Measurements from ENCODE around the gene PDE2A. TPM values are rescaled to one million over a fixed set of nuclear protein-coding genes. Genes with fewer than 3 reads are reported as not detected.

The PDE2A gene
- polyA plus RNA-seq, 2 of the 4 experiments (the other 2 are of a cell fraction) = 0.62 to 1.5 TPM

- ChIA-PET CTCF (interaction anchor here (0.7 to 6.3 kb wide), 4 partner anchors 10 to 898 kb away, joined by 3 to 33 read pairs (median 3); no protein-coding TSS in a partner anchor), POLR2A (no interaction called here)
- DNase-seq (ENCODE audit: low read depth in 1 of 2, low spot score in 1 of 2) (no peak), FAIRE-seq (no peak), ATAC-seq (no peak)
- H3K4me1 ChIP-seq = no peaks in the 10 kb centered on the region
- 52% methylated on average over 11 of the region's 11 CpGs for WGBS (ENCODE audit: missing lambda C conversion rate)
- no peak overlapping the region for H3K4me2 ChIP-seq
- H3K4me3 ChIP-seq = no peak overlapping the region
- no peaks in the 10 kb centered on the region for H3K9me3 ChIP-seq
- no peak for TF ChIP-seq TFCP2L1 (CRISPR knock-in tag; IDR thresholded peaks at IDR 0.05)
- TF ChIP-seq RFX5 (IDR thresholded peaks at IDR 0.05) = no peak
- no peak for TF ChIP-seq RAD21 (conservative IDR thresholded peaks at IDR 0.05 in 1 of 2, IDR thresholded peaks at IDR 0.05 in 1 of 2)
- TF ChIP-seq BHLHE40 (IDR thresholded peaks at IDR 0.05; ENCODE audit: low read depth, low read length) = no peak
- TF ChIP-seq POLR2A (IDR thresholded peaks at IDR 0.05; ENCODE audit: low read length) = no peak
- TF ChIP-seq RNF2 (IDR thresholded peaks at IDR 0.05; ENCODE audit: borderline replicate concordance, low read depth) = no peak
- TF ChIP-seq, protein P1, sequence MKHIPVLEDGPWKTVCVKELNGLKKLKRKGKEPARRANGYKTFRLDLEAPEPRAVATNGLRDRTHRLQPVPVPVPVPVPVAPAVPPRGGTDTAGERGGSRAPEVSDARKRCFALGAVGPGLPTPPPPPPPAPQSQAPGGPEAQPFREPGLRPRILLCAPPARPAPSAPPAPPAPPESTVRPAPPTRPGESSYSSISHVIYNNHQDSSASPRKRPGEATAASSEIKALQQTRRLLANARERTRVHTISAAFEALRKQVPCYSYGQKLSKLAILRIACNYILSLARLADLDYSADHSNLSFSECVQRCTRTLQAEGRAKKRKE (CRISPR knock-in tag; IDR thresholded peaks at IDR 0.05; ENCODE audit: low read depth) = no peak
- TF ChIP-seq EHMT2 (IDR thresholded peaks at IDR 0.05; ENCODE audit: low read depth) = no peak
- TF ChIP-seq NR3C1 (IDR thresholded peaks at IDR 0.05) = no peak
- no peak for TF ChIP-seq HOXB5 (CRISPR knock-in tag; IDR thresholded peaks at IDR 0.05)
- no peak for TF ChIP-seq PBX3 (IDR thresholded peaks at IDR 0.05)
- TF ChIP-seq FOSB (CRISPR knock-in tag; IDR thresholded peaks at IDR 0.05) = no peak
- H3K27ac ChIP-seq = no peak overlapping the region
Measured at GRCh38 chr11:72655896-72656464, 18.2 kb downstream of the PDE2A start.

DNA sequence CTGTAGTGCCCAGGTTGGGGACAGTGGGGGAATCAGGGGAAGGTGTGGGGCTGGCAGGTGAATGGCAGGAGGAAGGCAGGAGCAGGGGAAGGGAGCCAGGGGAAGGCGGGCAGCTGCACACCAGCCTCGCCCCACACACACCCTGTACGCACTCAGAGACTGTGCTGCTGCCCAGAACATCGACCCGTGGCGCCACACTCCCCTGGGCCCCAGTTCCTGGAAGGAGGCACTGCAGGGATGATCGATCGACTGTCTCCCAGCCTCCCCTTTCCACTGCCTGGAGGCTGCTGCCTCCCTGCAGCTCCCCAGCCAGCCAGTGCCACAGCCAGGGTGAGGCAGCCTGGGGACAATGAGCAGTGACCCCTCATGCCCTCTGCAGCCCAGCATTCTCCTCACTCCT, 19.2 kb downstream of the PDE2A start:
- H3K9me3 ChIP-seq = no peaks in the 10 kb centered on the region
- no peak overlapping the region for H3K4me2 ChIP-seq
- WGBS (ENCODE audit: missing lambda C conversion rate) = 53% methylated on average over 6 of the region's 8 CpGs
- FAIRE-seq (no peak), ATAC-seq (no peak), DNase-seq (ENCODE audit: low read depth in 1 of 2, low spot score in 1 of 2) (no peak)
- ChIA-PET CTCF (interaction anchor here (1.1 to 6.3 kb wide), 4 partner anchors 12 to 56 kb away, joined by 3 to 33 read pairs (median 11); no protein-coding TSS in a partner anchor), POLR2A (no interaction called here)
- H3K27ac ChIP-seq = no peak overlapping the region
- no peak overlapping the region for H3K4me3 ChIP-seq
- no peak for TF ChIP-seq ZNF302 (CRISPR knock-in tag; IDR thresholded peaks at IDR 0.05)
- no peak for TF ChIP-seq TP53 (CRISPR knock-in tag; IDR thresholded peaks at IDR 0.05)
- TF ChIP-seq KDM1A (IDR thresholded peaks at IDR 0.05; ENCODE audit: low read depth) = no peak
- no peak for TF ChIP-seq MAZ (IDR thresholded peaks at IDR 0.05; ENCODE audit: borderline replicate concordance, low read depth, low read length)
- TF ChIP-seq CEBPB (IDR thresholded peaks at IDR 0.05) = no peak
- no peak for TF ChIP-seq RNF2 (IDR thresholded peaks at IDR 0.05; ENCODE audit: borderline replicate concordance, low read depth)
- TF ChIP-seq RFX5 (IDR thresholded peaks at IDR 0.05) = no peak
- no peak for TF ChIP-seq CHD4 (IDR thresholded peaks at IDR 0.05; ENCODE audit: borderline replicate concordance)
- TF ChIP-seq, protein P2, sequence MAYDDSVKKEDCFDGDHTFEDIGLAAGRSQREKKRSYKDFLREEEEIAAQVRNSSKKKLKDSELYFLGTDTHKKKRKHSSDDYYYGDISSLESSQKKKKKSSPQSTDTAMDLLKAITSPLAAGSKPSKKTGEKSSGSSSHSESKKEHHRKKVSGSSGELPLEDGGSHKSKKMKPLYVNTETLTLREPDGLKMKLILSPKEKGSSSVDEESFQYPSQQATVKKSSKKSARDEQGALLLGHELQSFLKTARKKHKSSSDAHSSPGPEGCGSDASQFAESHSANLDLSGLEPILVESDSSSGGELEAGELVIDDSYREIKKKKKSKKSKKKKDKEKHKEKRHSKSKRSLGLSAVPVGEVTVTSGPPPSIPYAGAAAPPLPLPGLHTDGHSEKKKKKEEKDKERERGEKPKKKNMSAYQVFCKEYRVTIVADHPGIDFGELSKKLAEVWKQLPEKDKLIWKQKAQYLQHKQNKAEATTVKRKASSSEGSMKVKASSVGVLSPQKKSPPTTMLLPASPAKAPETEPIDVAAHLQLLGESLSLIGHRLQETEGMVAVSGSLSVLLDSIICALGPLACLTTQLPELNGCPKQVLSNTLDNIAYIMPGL (CRISPR knock-in tag; IDR thresholded peaks at IDR 0.05; ENCODE audit: borderline replicate concordance) = no peak
- no peak for TF ChIP-seq REST (IDR thresholded peaks at IDR 0.05)
- TF ChIP-seq EP300 (IDR thresholded peaks at IDR 0.05) = no peak
- no peaks in the 10 kb centered on the region for H3K4me1 ChIP-seq

Measured in A549 (cell line).